Upper lobe of left lung (tissue), 4 donors: ENCODE measurements around the gene CPT1A.

ENCODE experiments used
- CTCF ChIP-seq, 6 experiments: fragments of 450-650 bp in 4 of 6; fragments of 200-600 bp in 2 of 6; sonication (generic) in 2 of 6; IDR thresholded peaks; one replicate each; pipeline ENCODE4 v1.5.1; 2016 to 2019; ENCODE audit warnings: antibody characterized with exemption in 6 of 6
- POLR2A ChIP-seq, 4 donors: fragments of 450-650 bp; IDR thresholded peaks; one replicate each; pipeline ENCODE4 v1.5.1; 2016 to 2017; ENCODE audit warnings: antibody characterized with exemption in 4 of 4, mild to moderate bottlenecking in 2 of 4
- POLR2AphosphoS5 ChIP-seq, 2 donors: sonication (generic); formaldehyde crosslinking; IDR thresholded peaks; one replicate each; pipeline ENCODE4 v1.5.1; 2017; ENCODE audit warnings: antibody characterized with exemption in 2 of 2

- TF ChIP-seq CTCF (IDR thresholded peaks at IDR 0.05) (no peak), POLR2AphosphoS5 (IDR thresholded peaks at IDR 0.05) (no peak), POLR2A (IDR thresholded peaks at IDR 0.05) (no peak)
Measured at GRCh38 chr11:68813773-68814172, 27.9 kb downstream of the CPT1A start.
